CD14-positive monocyte (primary cell): ENCODE results near the gene MFRP. TPM values are rescaled to one million over a fixed set of nuclear protein-coding genes. Genes with fewer than 3 reads are reported as not detected.

Experiments used
- DNase-seq, 3 donors: peaks; one replicate each; pipeline ENCODE4 v3.0.0-alpha.2; 2011 to 2022
- H2AFZ ChIP-seq: 2 replicates; pipeline ENCODE4 v1.6.0; 2012; ENCODE audit warnings: mild to moderate bottlenecking, low read depth, low read length, inconsistent platforms; ENCODE audit not compliant: insufficient read depth, poor library complexity, severe bottlenecking
- H3K27ac ChIP-seq, 2 donors: 1 replicate in 1 of 2; 2 replicates in 1 of 2; pipeline ENCODE4 v1.5.1; 2012 to 2013; ENCODE audit warnings: low read length in 2 of 2, control low read depth in 1 of 2, inconsistent platforms in 1 of 2, low read depth in 1 of 2, mild to moderate bottlenecking in 1 of 2
- H3K27me3 ChIP-seq, 2 donors: one replicate each; pipeline versions ENCODE4 v1.6.0 to v1.6.1; 2011 to 2013; ENCODE audit warnings: low read length in 2 of 2; ENCODE audit not compliant: control insufficient read depth in 2 of 2, insufficient read depth in 2 of 2
- H3K36me3 ChIP-seq, 2 donors: replicated peaks in 1 of 2; 1 replicate in 1 of 2; 2 replicates in 1 of 2; pipeline versions ENCODE4 v1.5.1 to v1.6.1; 2012 to 2013; ENCODE audit warnings: low read length in 2 of 2, control low read depth in 1 of 2, inconsistent platforms in 1 of 2, mild to moderate bottlenecking in 1 of 2; ENCODE audit not compliant: insufficient read depth in 2 of 2, control insufficient read depth in 1 of 2
- H3K4me1 ChIP-seq, 2 donors: 1 replicate in 1 of 2; 2 replicates in 1 of 2; pipeline versions ENCODE4 v1.5.1 to v1.6.1; 2012 to 2013; ENCODE audit warnings: low read length in 2 of 2, control low read depth in 1 of 2, inconsistent platforms in 1 of 2, mild to moderate bottlenecking in 1 of 2, moderate library complexity in 1 of 2; ENCODE audit not compliant: insufficient read depth in 2 of 2, control insufficient read depth in 1 of 2
- H3K4me2 ChIP-seq: replicated peaks from 2 replicates; pipeline ENCODE3; 2012; ENCODE audit warnings: low read length, moderate library complexity, mild to moderate bottlenecking; ENCODE audit not compliant: poor library complexity, severe bottlenecking; ENCODE audit errors: extremely low read depth
- H3K4me3 ChIP-seq, 3 experiments: fragments of 200-600 bp in 1 of 3; sonication (generic) in 1 of 3; replicated peaks in 1 of 3; 1 replicate in 2 of 3; 2 replicates in 1 of 3; pipeline ENCODE4 v1.5.1; 2011 to 2013; ENCODE audit warnings: low read length in 3 of 3, mild to moderate bottlenecking in 3 of 3, control low read depth in 2 of 3, low read depth in 2 of 3, inconsistent platforms in 1 of 3, moderate library complexity in 1 of 3
- H3K79me2 ChIP-seq: 2 replicates; pipeline ENCODE4 v1.6.0; 2012; ENCODE audit warnings: mild to moderate bottlenecking, control low read depth, inconsistent platforms, low read length, moderate library complexity; ENCODE audit not compliant: insufficient read depth
- H3K9ac ChIP-seq: 2 replicates; pipeline ENCODE4 v1.6.0; 2017; ENCODE audit warnings: low read length, mild to moderate bottlenecking; ENCODE audit not compliant: insufficient read depth, poor library complexity, severe bottlenecking
- H3K9me3 ChIP-seq, 2 donors: replicated peaks in 1 of 2; 1 replicate in 1 of 2; 2 replicates in 1 of 2; pipeline versions ENCODE4 v1.5.1 to v1.6.1; 2012 to 2013; ENCODE audit warnings: low read length in 2 of 2, control low read depth in 1 of 2; ENCODE audit not compliant: control insufficient read depth in 1 of 2, insufficient read depth in 1 of 2
- H4K20me1 ChIP-seq: 2 replicates; pipeline ENCODE4 v1.6.0; 2012; ENCODE audit warnings: mild to moderate bottlenecking, low read length, control low read depth, moderate library complexity; ENCODE audit not compliant: insufficient read depth
- H3K27ac Mint-ChIP-seq, 7 donors: one replicate each; pipeline ENCODE4 v1.8.0; 2020; ENCODE audit warnings: mild to moderate bottlenecking in 7 of 7, mixed read lengths in 7 of 7, moderate library complexity in 6 of 7, inconsistent platforms in 2 of 7
- H3K27me3 Mint-ChIP-seq, 3 donors: one replicate each; pipeline ENCODE4 v1.8.0; 2021 to 2022; ENCODE audit warnings: low read depth in 3 of 3, mild to moderate bottlenecking in 3 of 3, mixed read lengths in 3 of 3, moderate library complexity in 3 of 3, inconsistent platforms in 1 of 3
- H3K36me3 Mint-ChIP-seq, 2 donors: one replicate each; pipeline ENCODE4 v1.8.0; 2020; ENCODE audit warnings: mixed read lengths in 2 of 2, inconsistent platforms in 1 of 2, mild to moderate bottlenecking in 1 of 2
- H3K4me1 Mint-ChIP-seq: one replicate; pipeline ENCODE4 v1.8.0; 2020; ENCODE audit warnings: mild to moderate bottlenecking, mixed read lengths
- H3K4me3 Mint-ChIP-seq, 2 donors: one replicate each; pipeline ENCODE4 v1.8.0; 2020; ENCODE audit warnings: mild to moderate bottlenecking in 2 of 2, mixed read lengths in 2 of 2, moderate library complexity in 1 of 2
- H3K9me3 Mint-ChIP-seq, 7 donors: one replicate each; pipeline ENCODE4 v1.8.0; 2020 to 2022; ENCODE audit warnings: mixed read lengths in 7 of 7, mild to moderate bottlenecking in 6 of 7, moderate library complexity in 6 of 7, inconsistent platforms in 2 of 7
- WGBS: methylation state at CpG from one replicate; pipeline ENCODE4 v1.1.5; 2013; ENCODE audit warnings: missing lambda C conversion rate; ENCODE audit not compliant: insufficient coverage; 5-methylcytosine and 5-hydroxymethylcytosine counted together
- intact Hi-C, 2 donors: fragments of 100-400 bp; cut with micrococcal nuclease; formaldehyde crosslinking; loops; one replicate each; pipeline versions ENCODE4 v1.15.0 to v1.15.1; 2023
- polyA plus RNA-seq, 3 donors: library from polyadenylated mRNA; depleted of rRNA in 1 of 3; unstranded in 2 of 3; stranded (reverse) in 1 of 3; fragments of 300-500 nt in 2 of 3; fragments of >200 nt in 1 of 3; fragmentation: Illumina TruSeq in 2 of 3; gene quantifications; 1 replicate in 2 of 3; 2 replicates in 1 of 3; pipeline ENCODE4 v1.2.3, GENCODE V29; 2012 to 2021
- TF ChIP-seq, protein P1 (sequence below): fragments of 200-600 bp; IDR thresholded peaks from one replicate; pipeline ENCODE4 v1.8.0; 2022; ENCODE audit warnings: antibody characterized with exemption, mild to moderate bottlenecking

MFRP gene
- polyA plus RNA-seq, 3 donors, result not detected

DNA sequence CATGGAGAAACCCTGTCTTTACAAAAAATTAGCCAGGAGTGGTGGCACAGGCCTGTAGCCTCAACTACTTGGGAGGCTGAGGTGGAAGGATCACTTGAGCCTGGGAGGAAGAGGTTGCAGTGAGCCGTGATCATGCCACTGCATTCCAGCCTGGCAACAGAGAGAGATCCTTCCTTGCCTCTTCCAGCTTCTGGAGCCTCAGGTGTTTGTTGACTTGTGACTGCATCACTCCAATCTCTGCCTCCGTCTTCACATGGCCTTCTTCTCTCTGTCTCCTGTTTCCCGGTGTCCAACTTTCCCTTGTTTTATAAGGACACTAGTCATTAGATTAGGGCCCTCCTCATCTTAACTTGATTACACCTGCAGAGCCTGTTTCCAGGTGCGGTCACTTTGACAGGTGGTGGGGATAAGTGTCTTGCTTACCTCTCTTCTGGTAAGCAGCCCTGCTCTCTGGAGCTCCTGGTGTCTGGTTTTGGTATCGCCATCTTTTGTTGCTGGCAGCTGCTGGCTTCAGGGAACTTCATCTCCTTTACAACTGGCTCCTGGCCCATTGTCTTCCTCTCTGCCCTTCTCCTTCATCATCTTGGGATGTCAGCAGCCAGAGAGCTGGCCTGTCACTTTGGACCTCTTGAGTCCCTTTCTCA lies 43.2 kb upstream of the MFRP start:
- no peaks in the 10 kb centered on the region for H3K9me3 ChIP-seq
- Mint-ChIP-seq H3K27me3 (peaks cover 8 to 9% (median 9%) of the 10 kb centered on the region in 3 donors), H3K4me3 (no peak overlapping the region), H3K4me1 (no peaks in the 10 kb centered on the region), H3K36me3 (no peaks in the 10 kb centered on the region), H3K9me3 (no peaks in the 10 kb centered on the region), H3K27ac (no peak overlapping the region)
- DNase-seq, result no peak
- H3K4me2 ChIP-seq, result no peak overlapping the region
- no peak overlapping the region for H3K4me3 ChIP-seq
- no peaks in the 10 kb centered on the region for H3K36me3 ChIP-seq
- TF ChIP-seq, protein P1, sequence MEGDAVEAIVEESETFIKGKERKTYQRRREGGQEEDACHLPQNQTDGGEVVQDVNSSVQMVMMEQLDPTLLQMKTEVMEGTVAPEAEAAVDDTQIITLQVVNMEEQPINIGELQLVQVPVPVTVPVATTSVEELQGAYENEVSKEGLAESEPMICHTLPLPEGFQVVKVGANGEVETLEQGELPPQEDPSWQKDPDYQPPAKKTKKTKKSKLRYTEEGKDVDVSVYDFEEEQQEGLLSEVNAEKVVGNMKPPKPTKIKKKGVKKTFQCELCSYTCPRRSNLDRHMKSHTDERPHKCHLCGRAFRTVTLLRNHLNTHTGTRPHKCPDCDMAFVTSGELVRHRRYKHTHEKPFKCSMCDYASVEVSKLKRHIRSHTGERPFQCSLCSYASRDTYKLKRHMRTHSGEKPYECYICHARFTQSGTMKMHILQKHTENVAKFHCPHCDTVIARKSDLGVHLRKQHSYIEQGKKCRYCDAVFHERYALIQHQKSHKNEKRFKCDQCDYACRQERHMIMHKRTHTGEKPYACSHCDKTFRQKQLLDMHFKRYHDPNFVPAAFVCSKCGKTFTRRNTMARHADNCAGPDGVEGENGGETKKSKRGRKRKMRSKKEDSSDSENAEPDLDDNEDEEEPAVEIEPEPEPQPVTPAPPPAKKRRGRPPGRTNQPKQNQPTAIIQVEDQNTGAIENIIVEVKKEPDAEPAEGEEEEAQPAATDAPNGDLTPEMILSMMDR, result peak; percentile 45
- no peak overlapping the region for H3K9ac ChIP-seq
- no peaks in the 10 kb centered on the region for H3K27me3 ChIP-seq
- intact Hi-C loops, result no loop called here
- no peaks in the 10 kb centered on the region for H3K4me1 ChIP-seq
- no peaks in the 10 kb centered on the region for H4K20me1 ChIP-seq
- WGBS, result 90% methylated on average over 2 of the region's 5 CpGs
- H2AFZ ChIP-seq, result no peak overlapping the region
- H3K27ac ChIP-seq, result no peak overlapping the region
- H3K79me2 ChIP-seq, result no peaks in the 10 kb centered on the region

DNA sequence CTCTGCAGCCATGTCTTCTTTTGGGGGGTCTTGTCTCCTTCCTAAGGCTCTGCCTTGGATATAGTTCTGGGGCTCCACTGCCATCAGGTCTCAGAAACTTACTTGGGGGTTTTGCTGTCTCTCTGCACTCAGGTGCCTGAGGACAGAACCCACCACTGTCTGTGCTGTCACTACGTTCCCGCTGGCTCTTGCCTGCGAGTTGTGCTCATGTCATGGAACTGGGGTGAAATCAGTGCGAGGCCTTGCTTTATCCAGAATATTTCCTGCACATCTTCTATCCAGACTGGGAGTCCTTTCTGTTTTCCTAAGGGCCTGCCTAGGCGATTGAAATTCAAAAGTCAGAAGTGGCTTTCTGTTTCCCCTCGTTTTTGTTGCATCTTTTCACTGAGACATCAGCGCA lies 41.6 kb upstream of the MFRP start:
- TF ChIP-seq, protein P1, result no peak

More for the DNA sequence above, 41.6 kb upstream of the MFRP start:
- no peak overlapping the region for H3K4me3 ChIP-seq
- peaks cover 0 to 10% of the 10 kb centered on the region in 2 donors for H3K27me3 ChIP-seq
- H3K27ac ChIP-seq, result no peak overlapping the region
- no peak overlapping the region for H2AFZ ChIP-seq
- Mint-ChIP-seq H3K27ac (no peak overlapping the region), H3K36me3 (no peaks in the 10 kb centered on the region), H3K9me3 (no peaks in the 10 kb centered on the region), H3K27me3 (peaks cover 5 to 9% (median 8%) of the 10 kb centered on the region in 3 donors), H3K4me1 (no peaks in the 10 kb centered on the region), H3K4me3 (no peak overlapping the region)
- H3K36me3 ChIP-seq, result no peaks in the 10 kb centered on the region
- no peaks in the 10 kb centered on the region for H3K79me2 ChIP-seq
- no peak for DNase-seq
- no peaks in the 10 kb centered on the region for H3K9me3 ChIP-seq
- 80% methylated on average over 1 of the region's 7 CpGs for WGBS
- no peaks in the 10 kb centered on the region for H3K4me1 ChIP-seq
- H3K9ac ChIP-seq, result no peak overlapping the region
- H3K4me2 ChIP-seq, result no peak overlapping the region
- intact Hi-C loops, result no loop called here
- no peaks in the 10 kb centered on the region for H4K20me1 ChIP-seq
